Activated CD8-positive, alpha-beta T cell treated with anti-CD3 and anti-CD28 coated beads for 36 hours (primary cell): ENCODE measurements around the gene TEDDM1. TPM values are rescaled to one million over a fixed set of nuclear protein-coding genes. Genes with fewer than 3 reads are reported as not detected.

ENCODE experiments used
- ATAC-seq: fragments of 200-7000 bp; cut with Tn5 transposase; one replicate; pipeline ENCODE4 v1.10.0; 2021; ENCODE audit warnings: mild to moderate bottlenecking, moderate library complexity
- CTCF ChIA-PET: fragments of 350-600 bp; sonication (Branson Sonifier 250); formaldehyde crosslinking; loops from one replicate; lab custom pipeline; 2021; ENCODE audit warnings: antibody characterized with exemption; lab: Charles Lee
- POLR2A ChIA-PET: fragments of 350-600 bp; sonication (Branson Sonifier 250); formaldehyde crosslinking; loops from one replicate; lab custom pipeline; 2021; ENCODE audit warnings: antibody characterized with exemption; lab: Charles Lee
- DNase-seq: peaks from one replicate; pipeline ENCODE4 v3.0.0-alpha.2; 2020
- H3K27ac Mint-ChIP-seq: one replicate; pipeline ENCODE4 v1.8.0; 2021; ENCODE audit warnings: mild to moderate bottlenecking, mixed read lengths
- H3K27me3 Mint-ChIP-seq: one replicate; pipeline ENCODE4 v1.8.0; 2021; ENCODE audit warnings: mixed read lengths
- H3K36me3 Mint-ChIP-seq: one replicate; pipeline ENCODE4 v1.8.0; 2021; ENCODE audit warnings: low read depth, mixed read lengths
- H3K4me1 Mint-ChIP-seq: one replicate; pipeline ENCODE4 v1.8.0; 2021; ENCODE audit warnings: low read depth, mixed read lengths
- H3K4me3 Mint-ChIP-seq: one replicate; pipeline ENCODE4 v1.8.0; 2021; ENCODE audit warnings: mild to moderate bottlenecking, moderate library complexity, mixed read lengths
- H3K9me3 Mint-ChIP-seq: one replicate; pipeline ENCODE4 v1.8.0; 2021; ENCODE audit warnings: mixed read lengths
- CTCF ChIP-seq: fragments of 200-600 bp; IDR thresholded peaks from one replicate; pipeline ENCODE4 v1.8.0; 2022; ENCODE audit warnings: antibody characterized with exemption, mild to moderate bottlenecking
- intact Hi-C: fragments of 100-400 bp; cut with micrococcal nuclease; formaldehyde crosslinking; loops from one replicate; pipeline ENCODE4 v1.10.0; 2022
- total RNA-seq, 2 experiments: library from RNA; stranded (reverse); gene quantifications; one replicate each; pipeline ENCODE4 v1.2.3, GENCODE V29; 2021

Gene TEDDM1
- total RNA-seq, 2 experiments from 2014 or later: not detected

- intact Hi-C loops: no loop called here
- TF ChIP-seq CTCF: no peak
These were observed 8.1 kb upstream of the TEDDM1 start for GRCh38 chr1:182408435-182409075.

GRCh38 chr1:182407724-182408123 lies 7.3 kb upstream of the TEDDM1 start:
- ATAC-seq (no peak), DNase-seq (no peak)
- no peak for TF ChIP-seq CTCF
- Mint-ChIP-seq H3K4me1 (no peaks in the 10 kb centered on the region), H3K36me3 (no peaks in the 10 kb centered on the region), H3K9me3 (no peaks in the 10 kb centered on the region), H3K27ac (no peak overlapping the region), H3K4me3 (no peak overlapping the region), H3K27me3 (peaks cover 8% of the 10 kb centered on the region)
- POLR2A ChIA-PET: no interaction called here
- CTCF ChIA-PET: interaction anchor here (4.5 kb wide), 1 partner anchor 10 kb away, joined by 30 read pairs; no protein-coding TSS in a partner anchor
- intact Hi-C loops: no loop called here

More at GRCh38 chr1:182408435-182409075, 8.1 kb upstream of the TEDDM1 start:
- ChIA-PET POLR2A (no interaction called here), CTCF (interaction anchor here (1.1 to 4.5 kb wide), 2 partner anchors 11 to 265 kb away, joined by 5 to 30 read pairs; no protein-coding TSS in a partner anchor)
- no peak for ATAC-seq
- no peak overlapping the region for H3K4me3 Mint-ChIP-seq
- peaks cover 8% of the 10 kb centered on the region for H3K27me3 Mint-ChIP-seq
- no peaks in the 10 kb centered on the region for H3K36me3 Mint-ChIP-seq
- H3K4me1 Mint-ChIP-seq: no peaks in the 10 kb centered on the region
- H3K27ac Mint-ChIP-seq: no peak overlapping the region
- no peak for DNase-seq
- H3K9me3 Mint-ChIP-seq: no peaks in the 10 kb centered on the region

DNA sequence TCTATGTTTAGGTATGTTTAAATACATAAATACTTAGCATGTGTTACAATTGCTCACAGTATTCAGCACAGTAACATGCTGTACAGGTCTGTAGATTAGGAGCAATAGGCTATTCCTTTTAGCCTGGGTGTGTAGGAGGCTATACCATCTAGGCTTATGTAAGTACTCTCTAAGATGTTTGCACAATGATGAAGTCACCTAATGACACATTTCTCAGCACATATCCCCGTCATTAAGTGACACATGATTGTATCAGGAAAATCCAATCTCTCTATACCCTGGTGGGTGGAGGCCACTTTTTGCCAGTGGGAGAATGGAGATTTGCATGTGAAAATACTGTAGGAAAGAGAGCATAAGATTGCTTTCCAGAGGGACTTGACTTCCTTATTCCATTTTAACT lies 5.5 kb upstream of the TEDDM1 start:
- ChIA-PET CTCF (interaction anchor here (1.3 to 4.5 kb wide), 2 partner anchors 9 to 263 kb away, joined by 7 to 30 read pairs; no protein-coding TSS in a partner anchor), POLR2A (no interaction called here)
- Mint-ChIP-seq H3K9me3 (no peaks in the 10 kb centered on the region), H3K27ac (no peak overlapping the region), H3K27me3 (peaks cover 8% of the 10 kb centered on the region), H3K4me3 (no peak overlapping the region), H3K4me1 (no peaks in the 10 kb centered on the region), H3K36me3 (no peaks in the 10 kb centered on the region)
- TF ChIP-seq CTCF: no peak
- ATAC-seq: no peak
- intact Hi-C loops: no loop called here
- DNase-seq: no peak

DNA sequence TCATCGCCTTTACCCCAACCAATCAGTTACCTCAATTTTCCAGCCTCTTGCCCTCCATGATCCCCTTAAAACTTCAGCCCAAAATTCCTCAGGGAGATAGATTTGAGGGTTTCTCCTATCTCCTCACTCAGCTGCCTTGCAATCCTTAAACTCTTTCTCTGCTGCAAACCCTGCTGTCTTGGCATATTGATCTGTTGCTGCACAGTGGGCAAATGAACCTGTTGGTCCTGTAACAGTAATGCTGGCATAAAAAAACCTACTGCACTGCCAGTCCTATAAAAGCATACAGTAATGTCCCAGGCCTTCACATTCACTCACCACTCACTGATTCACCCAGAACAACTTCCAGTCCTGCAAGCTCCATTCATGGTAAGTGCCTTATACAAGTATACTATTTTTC lies 5.1 kb upstream of the TEDDM1 start:
- Mint-ChIP-seq H3K36me3 (no peaks in the 10 kb centered on the region), H3K27ac (no peak overlapping the region), H3K27me3 (peaks cover 8% of the 10 kb centered on the region), H3K9me3 (no peaks in the 10 kb centered on the region), H3K4me3 (no peak overlapping the region), H3K4me1 (no peaks in the 10 kb centered on the region)
- ATAC-seq (no peak), DNase-seq (no peak)
- intact Hi-C loops: no loop called here
- TF ChIP-seq CTCF: no peak
- ChIA-PET CTCF (interaction anchor here (1.3 to 4.5 kb wide), 4 partner anchors 8 to 262 kb away, joined by 3 to 30 read pairs (median 6); no protein-coding TSS in a partner anchor), POLR2A (no interaction called here)

GRCh38 chr1:182404781-182405180 lies 4.3 kb upstream of the TEDDM1 start:
- no peaks in the 10 kb centered on the region for H3K36me3 Mint-ChIP-seq
- H3K4me1 Mint-ChIP-seq: no peaks in the 10 kb centered on the region
- peaks cover 4% of the 10 kb centered on the region for H3K27me3 Mint-ChIP-seq
- H3K27ac Mint-ChIP-seq: no peak overlapping the region
- no peaks in the 10 kb centered on the region for H3K9me3 Mint-ChIP-seq
- intact Hi-C loops: no loop called here
- POLR2A ChIA-PET: no interaction called here
- H3K4me3 Mint-ChIP-seq: no peak overlapping the region
- no peak for TF ChIP-seq CTCF
- DNase-seq: no peak
- CTCF ChIA-PET: interaction anchor here (1.3 to 4.5 kb wide), 4 partner anchors 8 to 261 kb away, joined by 3 to 30 read pairs (median 6); no protein-coding TSS in a partner anchor
- no peak for ATAC-seq
